Muscle layer of colon (tissue), 2 donors: ENCODE measurements around the gene LEPROT.

Experiments
- H3K27ac ChIP-seq: one replicate; pipeline ENCODE4 v1.7.0; 2013; ENCODE audit warnings: low read depth, mild to moderate bottlenecking, low read length, moderate library complexity
- H3K27me3 ChIP-seq, 2 donors: one replicate each; pipeline ENCODE4 v1.7.0; 2013; ENCODE audit warnings: low read length in 2 of 2, mild to moderate bottlenecking in 2 of 2; ENCODE audit not compliant: insufficient read depth in 2 of 2, control insufficient read depth in 1 of 2
- H3K36me3 ChIP-seq: one replicate; pipeline ENCODE4 v1.7.0; 2013; ENCODE audit warnings: mild to moderate bottlenecking, low read length; ENCODE audit not compliant: insufficient read depth
- H3K4me1 ChIP-seq: one replicate; pipeline ENCODE4 v1.7.0; 2013; ENCODE audit warnings: mild to moderate bottlenecking, low read length; ENCODE audit not compliant: insufficient read depth
- H3K4me3 ChIP-seq, 2 donors: one replicate each; pipeline ENCODE4 v1.7.0; 2013; ENCODE audit warnings: low read length in 2 of 2, low read depth in 1 of 2, mild to moderate bottlenecking in 1 of 2, moderate library complexity in 1 of 2
- H3K9ac ChIP-seq: one replicate; pipeline ENCODE4 v1.7.0; 2013; ENCODE audit warnings: low read length
- H3K9me3 ChIP-seq: one replicate; pipeline ENCODE4 v1.7.0; 2013; ENCODE audit warnings: mild to moderate bottlenecking, low read length
- donor health status: abdominal sarcoma.
- donor health status: Adenocarcinoma of cecum.

Gene LEPROT

DNA sequence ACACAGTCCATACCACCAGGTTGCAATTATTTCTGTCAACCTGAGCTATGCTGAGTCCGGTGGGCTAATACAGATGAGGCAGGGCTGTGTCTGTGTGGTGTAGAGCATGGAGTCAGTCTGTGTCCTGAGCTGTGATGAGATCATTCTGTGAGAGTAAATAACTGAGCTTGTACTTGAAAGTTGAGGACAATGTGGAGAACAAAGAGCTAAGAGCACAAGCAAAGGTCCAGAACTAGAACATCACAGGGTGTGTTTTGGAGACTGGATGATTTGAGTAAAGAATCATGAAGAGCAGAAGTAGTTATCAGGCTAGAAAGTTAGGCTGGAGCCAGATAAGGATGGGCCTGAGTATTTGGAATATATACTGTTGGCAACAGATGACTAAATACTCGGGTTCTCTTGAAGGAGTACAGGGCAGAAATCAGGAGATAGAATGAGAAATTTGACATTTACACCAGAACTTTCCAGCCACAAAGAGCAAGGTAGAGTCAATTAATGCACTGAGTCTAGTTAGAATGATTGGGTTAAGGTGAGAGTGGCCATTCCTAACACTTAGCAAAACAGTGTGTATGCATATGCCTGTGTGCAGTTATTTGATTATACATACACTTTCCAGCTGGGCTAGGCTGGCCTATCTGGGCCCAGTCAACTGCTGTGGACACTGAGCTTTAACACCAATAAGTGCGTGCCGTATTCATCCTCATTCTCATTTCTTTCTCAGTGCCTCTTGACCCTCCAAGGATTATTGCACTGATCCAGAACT is 48.8 kb downstream of the LEPROT start:
- H3K4me3 ChIP-seq: no peak overlapping the region
- no peak overlapping the region for H3K27ac ChIP-seq
- no peaks in the 10 kb centered on the region for H3K27me3 ChIP-seq
- H3K9me3 ChIP-seq: no peaks in the 10 kb centered on the region
- H3K9ac ChIP-seq: no peak overlapping the region
- H3K36me3 ChIP-seq: no peaks in the 10 kb centered on the region
- H3K4me1 ChIP-seq: peaks cover 14% of the 10 kb centered on the region

DNA sequence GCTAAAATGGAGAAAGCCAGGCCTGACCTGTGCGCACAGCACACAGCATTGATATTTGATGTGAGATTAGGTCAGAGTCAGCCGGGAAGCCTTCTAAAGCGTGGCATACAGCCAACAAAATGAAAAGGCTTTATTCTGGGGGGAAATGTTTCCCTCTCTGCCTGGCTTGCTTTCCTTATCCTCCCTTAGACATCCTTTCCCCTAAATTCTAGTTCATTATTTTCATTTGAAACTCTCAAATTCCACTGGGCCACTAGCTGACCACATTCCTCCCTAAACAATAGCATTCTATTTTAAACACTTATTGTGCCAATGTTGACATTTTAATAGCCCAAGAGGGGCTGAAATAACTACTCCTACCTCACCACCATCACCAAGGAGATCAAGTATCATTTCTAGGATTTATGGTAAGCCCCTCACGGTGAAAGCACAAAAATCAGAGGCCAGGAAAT is 49.4 kb downstream of the LEPROT start:
- H3K9me3 ChIP-seq: no peaks in the 10 kb centered on the region
- no peak overlapping the region for H3K9ac ChIP-seq
- H3K27ac ChIP-seq: no peak overlapping the region
- peaks cover 14% of the 10 kb centered on the region for H3K4me1 ChIP-seq
- H3K4me3 ChIP-seq: no peak overlapping the region
- H3K27me3 ChIP-seq: no peaks in the 10 kb centered on the region
- no peaks in the 10 kb centered on the region for H3K36me3 ChIP-seq

DNA sequence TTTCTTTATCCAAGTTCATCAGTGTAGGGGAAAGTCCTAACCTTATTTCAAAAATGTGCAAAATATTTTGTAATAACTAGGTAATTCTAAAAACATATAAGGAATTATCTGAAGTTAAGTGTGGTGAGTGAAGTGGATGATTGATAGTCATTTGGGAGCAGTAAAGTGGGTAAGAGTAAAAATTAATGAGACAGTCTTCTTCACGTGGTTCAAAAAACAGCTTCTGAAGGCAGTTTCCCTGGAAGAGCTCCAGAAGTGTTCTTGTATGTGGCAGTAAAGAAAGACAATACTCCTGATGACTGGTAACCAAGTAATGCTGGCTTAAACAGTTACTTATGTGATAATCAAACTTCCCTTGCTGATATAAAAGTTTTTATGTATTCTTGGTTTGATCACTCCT is 50.3 kb downstream of the LEPROT start:
- Histone ChIP-seq H3K27ac (no peak overlapping the region), H3K4me3 (no peak overlapping the region), H3K27me3 (no peaks in the 10 kb centered on the region), H3K4me1 (peaks cover 14% of the 10 kb centered on the region), H3K9ac (no peak overlapping the region), H3K9me3 (no peaks in the 10 kb centered on the region), H3K36me3 (no peaks in the 10 kb centered on the region)

DNA sequence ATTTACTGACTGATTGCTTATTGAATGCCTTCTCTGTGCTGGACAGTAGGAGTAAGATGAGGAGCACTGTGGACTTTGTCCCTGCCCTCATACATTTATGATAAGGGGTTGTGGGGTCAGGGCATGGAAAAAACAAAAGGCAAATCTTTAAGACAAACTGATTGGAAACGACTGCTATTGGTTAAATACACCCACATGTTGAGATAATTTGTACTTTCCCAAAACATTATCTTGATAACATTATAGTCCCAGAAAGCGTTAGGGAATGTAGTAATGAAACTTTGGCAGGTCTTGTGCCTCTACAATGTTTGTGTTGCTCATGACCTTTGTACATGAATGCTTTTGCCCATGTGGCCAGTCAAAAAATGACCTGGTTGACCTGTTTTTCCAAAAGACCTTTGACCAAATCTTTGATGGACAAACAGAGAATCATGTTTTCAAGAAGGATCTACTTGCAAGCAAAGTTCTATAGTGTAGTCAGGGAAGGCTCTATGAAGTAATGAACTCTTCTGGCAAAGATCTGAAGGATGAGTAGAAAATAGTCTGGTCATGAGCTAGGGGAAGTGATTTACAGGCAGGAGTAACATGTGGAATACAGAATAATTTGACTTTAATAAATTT is 50.9 kb downstream of the LEPROT start:
- Histone ChIP-seq H3K27ac (no peak overlapping the region), H3K4me3 (no peak overlapping the region)

DNA sequence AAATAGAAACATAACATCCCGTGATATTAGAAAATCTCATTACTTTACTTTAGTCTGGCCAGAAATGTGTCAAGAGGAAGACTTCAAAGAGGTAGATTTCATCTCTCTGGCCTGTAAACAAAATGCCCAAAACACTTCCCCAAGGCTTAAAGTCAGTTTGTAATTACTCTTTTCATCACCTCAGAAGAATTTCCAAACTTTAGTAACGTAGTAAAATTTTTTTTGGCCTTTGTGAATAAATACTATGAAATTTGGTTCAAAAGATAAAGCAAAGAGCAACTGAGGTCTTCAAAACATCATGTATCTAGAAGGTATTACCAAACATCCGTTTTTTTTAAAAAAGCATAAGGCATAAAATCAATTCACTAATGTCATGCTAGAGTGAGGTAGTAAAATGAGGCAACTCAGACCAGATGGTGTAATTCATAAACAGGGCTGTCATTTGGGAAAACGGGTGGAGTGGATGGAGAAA is 51.4 kb downstream of the LEPROT start:
- H3K4me3 ChIP-seq: no peak overlapping the region
- no peaks in the 10 kb centered on the region for H3K36me3 ChIP-seq
- peaks cover 14% of the 10 kb centered on the region for H3K4me1 ChIP-seq
- H3K27ac ChIP-seq: no peak overlapping the region
- H3K9me3 ChIP-seq: no peaks in the 10 kb centered on the region
- no peaks in the 10 kb centered on the region for H3K27me3 ChIP-seq
- no peak overlapping the region for H3K9ac ChIP-seq

More for the DNA sequence above, 50.9 kb downstream of the LEPROT start:
- Histone ChIP-seq H3K4me1 (peaks cover 14% of the 10 kb centered on the region), H3K9me3 (no peaks in the 10 kb centered on the region), H3K36me3 (no peaks in the 10 kb centered on the region), H3K9ac (no peak overlapping the region), H3K27me3 (no peaks in the 10 kb centered on the region)

DNA sequence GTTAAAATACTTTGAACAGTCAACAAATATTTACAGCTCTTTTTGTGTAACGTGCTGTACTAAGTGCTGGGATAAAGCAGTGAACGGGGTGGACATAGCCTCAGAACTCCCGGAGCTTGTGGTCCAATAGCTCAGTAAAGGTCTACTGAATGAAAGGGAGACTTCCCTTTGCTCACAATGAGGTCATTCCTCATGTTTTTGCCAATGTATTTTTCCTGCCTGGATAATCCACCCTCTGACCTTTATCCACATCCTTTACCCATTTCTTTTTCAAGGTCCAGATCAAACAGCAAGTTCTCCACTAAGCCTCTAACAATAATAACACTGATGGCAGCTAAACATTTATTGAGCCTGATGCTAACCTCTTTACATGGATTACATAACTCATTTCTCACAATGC is 55.9 kb downstream of the LEPROT start:
- Histone ChIP-seq H3K4me1 (peaks cover 3% of the 10 kb centered on the region), H3K9me3 (no peaks in the 10 kb centered on the region), H3K27me3 (no peaks in the 10 kb centered on the region), H3K9ac (no peak overlapping the region), H3K27ac (no peak overlapping the region), H3K36me3 (no peaks in the 10 kb centered on the region), H3K4me3 (no peak overlapping the region)

DNA sequence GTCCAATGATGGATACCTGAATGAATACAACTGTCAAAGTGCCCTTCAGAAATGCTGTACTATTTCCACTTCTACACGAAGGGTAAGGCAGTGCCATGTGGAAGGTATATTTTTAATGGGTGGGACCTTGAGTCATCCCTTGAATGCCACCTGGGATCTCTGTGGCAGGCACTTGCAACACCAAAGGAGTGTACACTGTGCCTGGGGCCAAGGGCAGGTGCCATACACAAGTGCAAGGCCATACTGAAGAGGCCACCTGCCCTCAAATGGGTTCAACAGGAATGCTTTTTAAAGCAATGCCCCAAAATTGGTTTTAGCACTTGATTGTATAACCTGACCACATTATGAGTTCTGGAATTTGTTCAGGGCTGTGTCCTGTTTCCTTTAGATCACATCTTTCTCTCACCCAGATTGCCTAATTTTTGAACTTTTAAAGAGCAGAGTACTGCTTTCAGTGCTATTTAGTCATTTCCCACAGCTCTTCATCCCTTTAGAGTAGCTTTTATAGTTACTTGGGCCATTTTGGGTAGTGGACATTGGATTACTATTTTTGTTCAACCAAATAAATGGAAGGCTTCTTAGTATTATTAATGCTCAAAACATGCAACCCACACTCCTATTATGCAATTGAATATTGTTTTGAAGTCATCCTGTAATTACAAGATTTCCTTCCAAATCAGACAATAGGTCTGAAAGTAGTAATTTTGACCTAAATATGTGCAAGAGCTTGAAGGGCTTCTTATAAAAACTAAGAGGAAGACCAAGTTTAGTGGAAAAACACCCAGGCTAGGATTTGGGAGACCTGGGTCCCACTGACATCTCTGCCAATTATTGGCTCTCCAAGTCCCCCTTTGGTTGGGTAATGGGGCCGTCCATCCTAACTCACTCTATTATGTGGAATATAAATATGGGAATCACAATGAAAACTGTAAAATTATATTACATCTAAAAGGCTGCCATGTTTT is 57.2 kb downstream of the LEPROT start:
- H3K4me1 ChIP-seq: no peaks in the 10 kb centered on the region
- H3K27me3 ChIP-seq: no peaks in the 10 kb centered on the region
- no peak overlapping the region for H3K9ac ChIP-seq
- no peak overlapping the region for H3K27ac ChIP-seq
- H3K9me3 ChIP-seq: no peaks in the 10 kb centered on the region
- no peaks in the 10 kb centered on the region for H3K36me3 ChIP-seq
- no peak overlapping the region for H3K4me3 ChIP-seq

DNA sequence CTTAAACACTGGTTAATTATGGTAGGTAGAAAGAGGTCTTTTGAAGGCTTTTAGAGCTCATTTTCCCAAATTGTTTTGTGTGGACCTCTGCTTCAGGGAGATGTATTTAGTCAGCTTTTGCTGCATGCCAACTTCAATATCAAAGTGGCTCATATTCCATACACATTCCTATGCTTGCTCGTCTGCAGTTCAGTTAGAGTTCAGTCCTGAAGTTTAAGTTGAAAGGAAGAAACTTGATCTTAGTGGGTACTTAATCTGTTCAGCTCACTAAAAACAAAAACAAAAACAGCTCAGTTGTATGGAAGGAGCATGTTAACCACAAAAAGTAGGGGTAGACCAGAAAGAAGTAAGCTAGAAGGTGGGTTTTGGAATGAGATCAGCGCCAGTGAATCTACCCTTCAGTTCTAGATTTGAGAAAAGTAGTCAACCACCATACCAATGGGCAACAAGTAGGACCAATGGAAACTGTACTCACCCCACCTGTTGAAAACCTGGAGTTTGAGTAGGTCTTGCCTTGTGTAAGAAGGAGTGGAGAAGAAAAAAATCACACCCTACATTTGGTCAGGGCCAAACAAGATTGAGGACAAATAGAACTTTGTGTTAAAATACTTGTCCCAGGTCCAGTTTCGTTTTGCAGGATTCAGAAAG is 58.0 kb downstream of the LEPROT start:
- Histone ChIP-seq H3K27ac (no peak overlapping the region), H3K9ac (no peak overlapping the region)

DNA sequence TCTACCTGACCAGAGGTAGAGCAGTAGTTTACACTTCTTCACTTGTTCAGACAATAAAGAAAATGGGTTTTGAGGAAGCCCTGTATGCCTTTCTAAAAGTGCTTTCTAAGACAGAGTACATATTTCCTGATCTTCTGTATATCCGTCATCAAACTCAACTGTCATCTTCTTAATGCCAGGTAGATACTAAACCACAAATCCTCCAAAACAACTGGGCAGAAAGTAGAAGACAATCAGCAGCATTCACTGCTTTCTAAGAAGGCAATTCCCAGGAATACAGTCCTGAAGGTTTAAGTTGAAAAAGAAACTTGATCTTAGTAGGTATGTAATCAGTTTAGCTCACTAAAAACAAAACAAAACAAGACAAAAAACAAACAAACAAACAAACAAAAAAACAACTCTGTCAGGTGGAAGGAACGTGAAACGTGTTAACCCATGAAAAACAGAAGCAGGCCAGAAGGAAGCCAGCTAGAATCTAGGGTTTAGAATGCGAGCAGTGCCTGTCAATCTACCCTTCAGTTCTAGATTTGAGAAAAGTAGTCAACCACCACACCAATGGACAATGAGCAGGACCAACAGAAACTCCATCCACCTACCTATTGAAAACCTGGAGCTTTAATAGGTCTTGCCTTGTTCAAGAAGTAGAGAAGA is 59.2 kb downstream of the LEPROT start:
- Histone ChIP-seq H3K4me3 (no peak overlapping the region), H3K9ac (no peak overlapping the region), H3K36me3 (no peaks in the 10 kb centered on the region), H3K27me3 (no peaks in the 10 kb centered on the region), H3K9me3 (no peaks in the 10 kb centered on the region), H3K4me1 (no peaks in the 10 kb centered on the region), H3K27ac (no peak overlapping the region)

More for the DNA sequence above, 58.0 kb downstream of the LEPROT start:
- Histone ChIP-seq H3K4me3 (no peak overlapping the region), H3K4me1 (no peaks in the 10 kb centered on the region), H3K36me3 (no peaks in the 10 kb centered on the region), H3K27me3 (no peaks in the 10 kb centered on the region), H3K9me3 (no peaks in the 10 kb centered on the region)

DNA sequence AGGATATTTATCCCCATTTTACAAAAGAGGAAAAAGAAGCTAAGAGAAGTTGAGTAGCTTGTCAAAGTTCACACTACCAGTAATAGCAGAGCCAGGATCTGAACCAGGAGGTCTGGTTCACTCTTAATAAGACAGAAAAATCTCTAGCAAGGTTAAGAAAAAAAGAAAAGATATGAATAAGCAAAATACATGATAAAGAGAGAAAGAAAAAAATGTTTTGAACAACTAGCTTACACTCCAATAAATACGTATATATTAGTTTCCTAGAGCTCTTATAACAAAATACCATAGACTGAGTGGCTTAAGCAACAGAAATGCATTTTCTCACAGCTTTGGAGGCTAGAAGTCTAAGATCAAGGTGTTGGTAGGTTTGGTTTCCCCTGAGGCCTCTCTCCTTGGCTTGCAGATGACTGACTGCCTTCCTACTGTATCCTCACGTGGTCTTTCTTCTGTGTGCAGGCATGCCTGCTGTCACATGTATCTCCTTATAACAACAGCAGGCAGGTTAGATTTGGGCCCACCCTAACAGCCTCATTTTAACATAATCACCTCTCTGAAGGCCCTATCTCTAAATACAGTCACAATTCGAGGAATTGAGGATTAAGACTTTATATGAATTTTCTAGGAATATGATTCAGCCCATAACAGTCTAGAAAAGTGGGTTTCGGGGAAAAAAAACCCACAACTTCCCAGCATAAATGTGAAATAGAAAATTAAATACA is 60.4 kb downstream of the LEPROT start:
- Histone ChIP-seq H3K4me3 (no peak overlapping the region), H3K9me3 (no peaks in the 10 kb centered on the region), H3K27me3 (no peaks in the 10 kb centered on the region), H3K27ac (no peak overlapping the region), H3K36me3 (no peaks in the 10 kb centered on the region), H3K9ac (no peak overlapping the region), H3K4me1 (no peaks in the 10 kb centered on the region)
